ENCODE data around the gene UNC93B1. TPM values are rescaled to one million over a fixed set of nuclear protein-coding genes. Genes with fewer than 3 reads are reported as not detected.

Gene UNC93B1
- total and polyA plus RNA-seq, 2 of the 13 experiments (the other 11 are each of a cell fraction or from before 2014, with no cell fraction given): 8.8 to 18.9 TPM

DNA sequence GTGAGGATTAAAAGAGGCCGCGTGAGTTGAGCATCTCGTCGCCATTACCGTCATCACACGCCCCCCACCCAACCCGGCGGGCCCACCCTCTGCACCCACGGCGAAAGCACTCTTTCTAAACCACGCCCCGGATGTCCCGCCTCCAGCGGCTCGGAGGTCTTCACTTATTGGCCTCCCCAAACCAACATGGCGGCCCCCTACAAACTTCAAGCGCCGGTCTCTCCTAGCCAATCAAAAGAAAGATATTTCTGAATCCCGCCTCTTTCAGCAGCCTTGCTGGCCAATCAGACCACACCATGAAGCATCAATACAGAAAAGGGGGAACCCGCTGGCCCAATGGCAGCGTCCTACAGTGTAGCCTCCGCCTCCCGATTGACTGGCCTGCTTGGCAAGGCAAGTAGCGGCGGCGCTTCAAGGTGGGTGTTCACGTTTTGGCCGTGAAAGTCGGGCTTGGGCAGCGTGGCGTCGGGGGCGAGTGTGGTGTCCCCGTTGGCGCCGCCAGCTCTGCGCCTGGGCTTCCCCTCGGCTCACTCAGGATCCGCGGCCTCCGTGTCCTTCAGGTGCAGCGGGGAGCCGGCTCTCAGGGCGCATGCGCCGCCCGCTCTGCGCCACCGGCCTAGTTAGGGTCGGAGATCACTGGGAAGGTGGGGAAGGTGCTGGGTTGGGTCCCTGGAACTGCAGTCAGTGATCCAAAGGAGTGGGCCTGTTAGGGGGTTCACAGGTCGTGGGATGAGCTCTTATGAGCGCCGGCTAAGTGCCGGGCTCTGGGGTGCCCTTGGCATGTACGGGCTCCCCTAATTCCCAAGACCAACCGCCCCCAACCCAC, 26.6 kb upstream of the UNC93B1 start, which contains the start of gene NDUFS8 (continued):
- TF ChIP-seq, protein P1, sequence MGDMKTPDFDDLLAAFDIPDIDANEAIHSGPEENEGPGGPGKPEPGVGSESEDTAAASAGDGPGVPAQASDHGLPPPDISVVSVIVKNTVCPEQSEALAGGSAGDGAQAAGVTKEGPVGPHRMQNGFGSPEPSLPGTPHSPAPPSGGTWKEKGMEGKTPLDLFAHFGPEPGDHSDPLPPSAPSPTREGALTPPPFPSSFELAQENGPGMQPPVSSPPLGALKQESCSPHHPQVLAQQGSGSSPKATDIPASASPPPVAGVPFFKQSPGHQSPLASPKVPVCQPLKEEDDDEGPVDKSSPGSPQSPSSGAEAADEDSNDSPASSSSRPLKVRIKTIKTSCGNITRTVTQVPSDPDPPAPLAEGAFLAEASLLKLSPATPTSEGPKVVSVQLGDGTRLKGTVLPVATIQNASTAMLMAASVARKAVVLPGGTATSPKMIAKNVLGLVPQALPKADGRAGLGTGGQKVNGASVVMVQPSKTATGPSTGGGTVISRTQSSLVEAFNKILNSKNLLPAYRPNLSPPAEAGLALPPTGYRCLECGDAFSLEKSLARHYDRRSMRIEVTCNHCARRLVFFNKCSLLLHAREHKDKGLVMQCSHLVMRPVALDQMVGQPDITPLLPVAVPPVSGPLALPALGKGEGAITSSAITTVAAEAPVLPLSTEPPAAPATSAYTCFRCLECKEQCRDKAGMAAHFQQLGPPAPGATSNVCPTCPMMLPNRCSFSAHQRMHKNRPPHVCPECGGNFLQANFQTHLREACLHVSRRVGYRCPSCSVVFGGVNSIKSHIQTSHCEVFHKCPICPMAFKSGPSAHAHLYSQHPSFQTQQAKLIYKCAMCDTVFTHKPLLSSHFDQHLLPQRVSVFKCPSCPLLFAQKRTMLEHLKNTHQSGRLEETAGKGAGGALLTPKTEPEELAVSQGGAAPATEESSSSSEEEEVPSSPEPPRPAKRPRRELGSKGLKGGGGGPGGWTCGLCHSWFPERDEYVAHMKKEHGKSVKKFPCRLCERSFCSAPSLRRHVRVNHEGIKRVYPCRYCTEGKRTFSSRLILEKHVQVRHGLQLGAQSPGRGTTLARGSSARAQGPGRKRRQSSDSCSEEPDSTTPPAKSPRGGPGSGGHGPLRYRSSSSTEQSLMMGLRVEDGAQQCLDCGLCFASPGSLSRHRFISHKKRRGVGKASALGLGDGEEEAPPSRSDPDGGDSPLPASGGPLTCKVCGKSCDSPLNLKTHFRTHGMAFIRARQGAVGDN (CRISPR knock-in tag; IDR thresholded peaks at IDR 0.05): peak; percentile 90
- TF ChIP-seq, protein P2, sequence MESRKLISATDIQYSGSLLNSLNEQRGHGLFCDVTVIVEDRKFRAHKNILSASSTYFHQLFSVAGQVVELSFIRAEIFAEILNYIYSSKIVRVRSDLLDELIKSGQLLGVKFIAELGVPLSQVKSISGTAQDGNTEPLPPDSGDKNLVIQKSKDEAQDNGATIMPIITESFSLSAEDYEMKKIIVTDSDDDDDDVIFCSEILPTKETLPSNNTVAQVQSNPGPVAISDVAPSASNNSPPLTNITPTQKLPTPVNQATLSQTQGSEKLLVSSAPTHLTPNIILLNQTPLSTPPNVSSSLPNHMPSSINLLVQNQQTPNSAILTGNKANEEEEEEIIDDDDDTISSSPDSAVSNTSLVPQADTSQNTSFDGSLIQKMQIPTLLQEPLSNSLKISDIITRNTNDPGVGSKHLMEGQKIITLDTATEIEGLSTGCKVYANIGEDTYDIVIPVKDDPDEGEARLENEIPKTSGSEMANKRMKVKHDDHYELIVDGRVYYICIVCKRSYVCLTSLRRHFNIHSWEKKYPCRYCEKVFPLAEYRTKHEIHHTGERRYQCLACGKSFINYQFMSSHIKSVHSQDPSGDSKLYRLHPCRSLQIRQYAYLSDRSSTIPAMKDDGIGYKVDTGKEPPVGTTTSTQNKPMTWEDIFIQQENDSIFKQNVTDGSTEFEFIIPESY (CRISPR knock-in tag; IDR thresholded peaks at IDR 0.05): peak; percentile 5; the same call in 1 of the 2 replicates
- TF ChIP-seq YEATS2 (CRISPR knock-in tag; IDR thresholded peaks at IDR 0.05; ENCODE audit: borderline replicate concordance) (peak; percentile 52; the same call in 1 of the 2 replicates), MEIS2 (CRISPR knock-in tag; IDR thresholded peaks at IDR 0.05) (0 out of 2 replicates have a peak, but pooled peaks have one; percentile 27), CREB1 (IDR thresholded peaks at IDR 0.05) (peak; percentile 53; the same call in 1 of the 2 replicates), CREB1 (CRISPR knock-in tag; IDR thresholded peaks at IDR 0.05) (peak; percentile 70), SRSF1 (optimal IDR thresholded peaks at IDR 0.05; ENCODE audit: low read depth, low read length) (peak; percentile 13), ZIK1 (CRISPR knock-in tag; IDR thresholded peaks at IDR 0.05; ENCODE audit: borderline replicate concordance, low read depth) (0 out of 2 replicates have a peak, but pooled peaks have one; percentile 25), ZNF768 (CRISPR knock-in tag; IDR thresholded peaks at IDR 0.05) (peak; percentile 71; the same call in 1 of the 2 replicates), YY1 (IDR thresholded peaks at IDR 0.05; ENCODE audit: insufficient read depth, insufficient replicate concordance, low read depth, low read length) (peak; percentile 95), ZFX (CRISPR knock-in tag; IDR thresholded peaks at IDR 0.05; ENCODE audit: low read depth) (peak; percentile 99), HNRNPLL (IDR thresholded peaks at IDR 0.05; ENCODE audit: low read depth, low read length, poor library complexity, severe bottlenecking) (peak; percentile 89)
- TF ChIP-seq, protein P3, sequence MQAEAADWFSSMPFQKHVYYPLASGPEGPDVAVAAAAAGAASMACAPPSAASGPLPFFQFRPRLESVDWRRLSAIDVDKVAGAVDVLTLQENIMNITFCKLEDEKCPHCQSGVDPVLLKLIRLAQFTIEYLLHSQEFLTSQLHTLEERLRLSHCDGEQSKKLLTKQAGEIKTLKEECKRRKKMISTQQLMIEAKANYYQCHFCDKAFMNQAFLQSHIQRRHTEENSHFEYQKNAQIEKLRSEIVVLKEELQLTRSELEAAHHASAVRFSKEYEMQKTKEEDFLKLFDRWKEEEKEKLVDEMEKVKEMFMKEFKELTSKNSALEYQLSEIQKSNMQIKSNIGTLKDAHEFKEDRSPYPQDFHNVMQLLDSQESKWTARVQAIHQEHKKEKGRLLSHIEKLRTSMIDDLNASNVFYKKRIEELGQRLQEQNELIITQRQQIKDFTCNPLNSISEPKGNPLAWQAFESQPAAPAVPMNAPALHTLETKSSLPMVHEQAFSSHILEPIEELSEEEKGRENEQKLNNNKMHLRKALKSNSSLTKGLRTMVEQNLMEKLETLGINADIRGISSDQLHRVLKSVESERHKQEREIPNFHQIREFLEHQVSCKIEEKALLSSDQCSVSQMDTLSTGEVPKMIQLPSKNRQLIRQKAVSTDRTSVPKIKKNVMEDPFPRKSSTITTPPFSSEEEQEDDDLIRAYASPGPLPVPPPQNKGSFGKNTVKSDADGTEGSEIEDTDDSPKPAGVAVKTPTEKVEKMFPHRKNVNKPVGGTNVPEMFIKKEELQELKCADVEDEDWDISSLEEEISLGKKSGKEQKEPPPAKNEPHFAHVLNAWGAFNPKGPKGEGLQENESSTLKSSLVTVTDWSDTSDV (CRISPR knock-in tag; IDR thresholded peaks at IDR 0.05): no peak
- TF ChIP-seq, protein P4, sequence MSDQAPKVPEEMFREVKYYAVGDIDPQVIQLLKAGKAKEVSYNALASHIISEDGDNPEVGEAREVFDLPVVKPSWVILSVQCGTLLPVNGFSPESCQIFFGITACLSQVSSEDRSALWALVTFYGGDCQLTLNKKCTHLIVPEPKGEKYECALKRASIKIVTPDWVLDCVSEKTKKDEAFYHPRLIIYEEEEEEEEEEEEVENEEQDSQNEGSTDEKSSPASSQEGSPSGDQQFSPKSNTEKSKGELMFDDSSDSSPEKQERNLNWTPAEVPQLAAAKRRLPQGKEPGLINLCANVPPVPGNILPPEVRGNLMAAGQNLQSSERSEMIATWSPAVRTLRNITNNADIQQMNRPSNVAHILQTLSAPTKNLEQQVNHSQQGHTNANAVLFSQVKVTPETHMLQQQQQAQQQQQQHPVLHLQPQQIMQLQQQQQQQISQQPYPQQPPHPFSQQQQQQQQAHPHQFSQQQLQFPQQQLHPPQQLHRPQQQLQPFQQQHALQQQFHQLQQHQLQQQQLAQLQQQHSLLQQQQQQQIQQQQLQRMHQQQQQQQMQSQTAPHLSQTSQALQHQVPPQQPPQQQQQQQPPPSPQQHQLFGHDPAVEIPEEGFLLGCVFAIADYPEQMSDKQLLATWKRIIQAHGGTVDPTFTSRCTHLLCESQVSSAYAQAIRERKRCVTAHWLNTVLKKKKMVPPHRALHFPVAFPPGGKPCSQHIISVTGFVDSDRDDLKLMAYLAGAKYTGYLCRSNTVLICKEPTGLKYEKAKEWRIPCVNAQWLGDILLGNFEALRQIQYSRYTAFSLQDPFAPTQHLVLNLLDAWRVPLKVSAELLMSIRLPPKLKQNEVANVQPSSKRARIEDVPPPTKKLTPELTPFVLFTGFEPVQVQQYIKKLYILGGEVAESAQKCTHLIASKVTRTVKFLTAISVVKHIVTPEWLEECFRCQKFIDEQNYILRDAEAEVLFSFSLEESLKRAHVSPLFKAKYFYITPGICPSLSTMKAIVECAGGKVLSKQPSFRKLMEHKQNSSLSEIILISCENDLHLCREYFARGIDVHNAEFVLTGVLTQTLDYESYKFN (CRISPR knock-in tag; conservative IDR thresholded peaks at IDR 0.05): no peak; the same call in 1 of the 2 replicates
